H1 (cell line): ENCODE data around the gene VPREB1. TPM values are rescaled to one million over a fixed set of nuclear protein-coding genes. Genes with fewer than 3 reads are reported as not detected.

Experiments
- CTCF ChIA-PET: fragments of 300-600 bp; sonication (Branson Sonifier 250); formaldehyde crosslinking; loops from one replicate; lab custom pipeline; 2021; ENCODE audit not compliant: partially characterized antibody; lab: Charles Lee
- POLR2A ChIA-PET: fragments of 300-600 bp; sonication (Branson Sonifier 250); formaldehyde crosslinking; loops from one replicate; lab custom pipeline; 2021; ENCODE audit warnings: inconsistent platforms; ENCODE audit not compliant: partially characterized antibody; lab: Charles Lee
- DNase-seq, 2 experiments: peaks; one replicate each; pipeline versions ENCODE4 v3.0.0 to v3.0.0-alpha.2; 2010 to 2022; ENCODE audit warnings: low spot score in 2 of 2, low read depth in 1 of 2, mixed read lengths in 1 of 2
- FAIRE-seq: peaks from 2 replicates; lab custom pipeline; 2011; peaks lifted over from hg19 to GRCh38; lab: Jason Lieb, UNC
- H2AFZ ChIP-seq: 2 replicates; pipeline ENCODE4 v1.8.1; 2012; ENCODE audit warnings: low read length, inconsistent platforms
- H2AK5ac ChIP-seq: 2 replicates; pipeline ENCODE4 v1.6.1; 2013; ENCODE audit warnings: low read depth, low read length
- H2BK120ac ChIP-seq: replicated peaks from 2 replicates; pipeline ENCODE3; 2013; ENCODE audit warnings: low read depth, low read length, inconsistent platforms
- H2BK12ac ChIP-seq: 2 replicates; pipeline ENCODE4 v1.6.1; 2013; ENCODE audit warnings: low read depth, low read length
- H2BK15ac ChIP-seq: 2 replicates; pipeline ENCODE4 v1.6.1; 2013; ENCODE audit warnings: low read length
- H2BK20ac ChIP-seq: 2 replicates; pipeline ENCODE4 v1.6.1; 2013; ENCODE audit warnings: low read length
- H2BK5ac ChIP-seq: 2 replicates; pipeline ENCODE4 v1.6.1; 2013; ENCODE audit warnings: low read depth, low read length
- H3K14ac ChIP-seq: 2 replicates; pipeline ENCODE4 v1.6.1; 2013; ENCODE audit warnings: inconsistent platforms; ENCODE audit not compliant: insufficient read length
- H3K18ac ChIP-seq: 2 replicates; pipeline ENCODE4 v1.6.1; 2013; ENCODE audit warnings: low read length; ENCODE audit errors: extremely low read depth
- H3K23ac ChIP-seq: 2 replicates; pipeline ENCODE4 v1.6.1; 2013; ENCODE audit warnings: inconsistent platforms; ENCODE audit not compliant: insufficient read length
- H3K23me2 ChIP-seq: 2 replicates; pipeline ENCODE4 v1.6.1; 2013; ENCODE audit warnings: low read depth, low read length
- H3K27ac ChIP-seq: 2 replicates; pipeline ENCODE4 v1.6.1; 2011; ENCODE audit warnings: low read depth, low read length, inconsistent platforms
- H3K27me3 ChIP-seq, 4 experiments: replicated peaks in 1 of 4; 1 replicate in 1 of 4; 2 replicates in 3 of 4; pipeline versions ENCODE4 v1.6.1 to v1.8.1; 2011 to 2013; ENCODE audit warnings: low read length in 3 of 4, mild to moderate bottlenecking in 3 of 4, inconsistent platforms in 2 of 4, mixed read lengths in 2 of 4, moderate library complexity in 1 of 4; ENCODE audit not compliant: control insufficient read depth in 3 of 4, insufficient read depth in 3 of 4; ENCODE audit errors: extremely low read depth in 1 of 4
- H3K36me3 ChIP-seq, 4 experiments: 2 replicates each; pipeline versions ENCODE4 v1.6.1 to v1.8.1; 2011 to 2013; ENCODE audit warnings: mild to moderate bottlenecking in 4 of 4, low read length in 3 of 4, moderate library complexity in 2 of 4, control low read depth in 1 of 4, inconsistent platforms in 1 of 4; ENCODE audit not compliant: insufficient read depth in 4 of 4, control insufficient read depth in 2 of 4
- H3K4ac ChIP-seq: replicated peaks from 2 replicates; pipeline ENCODE3; 2013; ENCODE audit warnings: low read length, low read depth, mixed read lengths, inconsistent platforms; ENCODE audit not compliant: insufficient read length
- H3K4me1 ChIP-seq, 4 experiments: replicated peaks in 1 of 4; 1 replicate in 1 of 4; 2 replicates in 3 of 4; pipeline versions ENCODE4 v1.6.1 to v1.8.1; 2011 to 2013; ENCODE audit warnings: low read length in 3 of 4, inconsistent platforms in 2 of 4, mixed read lengths in 1 of 4; ENCODE audit not compliant: insufficient read depth in 4 of 4, control insufficient read depth in 3 of 4
- H3K4me2 ChIP-seq, 2 experiments: 2 replicates each; pipeline versions ENCODE4 v1.6.1 to v1.8.1; 2011 to 2013; ENCODE audit warnings: low read depth in 2 of 2, low read length in 2 of 2, control low read depth in 1 of 2, inconsistent platforms in 1 of 2, mild to moderate bottlenecking in 1 of 2; ENCODE audit not compliant: insufficient read depth in 1 of 2
- H3K4me3 ChIP-seq, 4 experiments: fragments of 200-600, 300-600 bp in 1 of 4; sonication (generic), shearing (Covaris generic), sonication (Bioruptor Twin) in 1 of 4; 2 replicates each; pipeline versions ENCODE4 v1.5.1 to v1.8.1; 2011 to 2016; ENCODE audit warnings: low read length in 4 of 4, low read depth in 3 of 4, control low read depth in 2 of 4, inconsistent platforms in 2 of 4, mild to moderate bottlenecking in 2 of 4, mixed read lengths in 1 of 4, moderate library complexity in 1 of 4; ENCODE audit not compliant: insufficient read depth in 2 of 4; ENCODE audit errors: extremely low read depth in 1 of 4
- H3K56ac ChIP-seq: replicated peaks from 2 replicates; pipeline ENCODE3; 2013; ENCODE audit warnings: low read depth, mild to moderate bottlenecking, mixed read lengths, low read length, inconsistent platforms; ENCODE audit not compliant: insufficient read length
- H3K79me1 ChIP-seq: 2 replicates; pipeline ENCODE4 v1.6.1; 2013; ENCODE audit warnings: low read depth, low read length, control low read depth
- H3K79me2 ChIP-seq, 2 experiments: 2 replicates each; pipeline versions ENCODE4 v1.6.1 to v1.8.1; 2012 to 2013; ENCODE audit warnings: low read length in 2 of 2, mild to moderate bottlenecking in 2 of 2, inconsistent platforms in 1 of 2; ENCODE audit not compliant: insufficient read depth in 2 of 2, control insufficient read depth in 1 of 2
- H3K9ac ChIP-seq, 4 experiments: replicated peaks in 1 of 4; 1 replicate in 1 of 4; 2 replicates in 3 of 4; pipeline versions ENCODE4 v1.6.1 to v1.8.1; 2011 to 2013; ENCODE audit warnings: low read depth in 3 of 4, low read length in 3 of 4, control low read depth in 2 of 4, mild to moderate bottlenecking in 2 of 4, moderate library complexity in 2 of 4, inconsistent platforms in 1 of 4; ENCODE audit errors: extremely low read depth in 1 of 4
- H3K9me3 ChIP-seq, 2 experiments: 2 replicates each; pipeline versions ENCODE4 v1.6.1 to v1.8.1; 2012 to 2013; ENCODE audit warnings: mild to moderate bottlenecking in 2 of 2, moderate library complexity in 2 of 2, control low read depth in 1 of 2, inconsistent platforms in 1 of 2, low read depth in 1 of 2, low read length in 1 of 2, mixed read lengths in 1 of 2; ENCODE audit not compliant: insufficient read depth in 2 of 2
- H4K20me1 ChIP-seq, 2 experiments: replicated peaks in 1 of 2; 2 replicates each; pipeline versions ENCODE3 to v1.8.1; 2011 to 2013; ENCODE audit warnings: inconsistent platforms in 2 of 2, low read length in 2 of 2, mild to moderate bottlenecking in 1 of 2; ENCODE audit not compliant: insufficient read depth in 2 of 2, control insufficient read depth in 1 of 2
- H4K5ac ChIP-seq: 2 replicates; pipeline ENCODE4 v1.6.1; 2013; ENCODE audit warnings: low read length, low read depth, mixed read lengths, inconsistent platforms; ENCODE audit not compliant: insufficient read length
- H4K8ac ChIP-seq: 2 replicates; pipeline ENCODE4 v1.8.0; 2013; ENCODE audit warnings: mild to moderate bottlenecking, moderate library complexity, low read length, inconsistent platforms; ENCODE audit not compliant: insufficient read depth; ENCODE audit errors: extremely low read depth
- H4K91ac ChIP-seq: replicated peaks from 2 replicates; pipeline ENCODE3; 2013; ENCODE audit warnings: low read length, mixed read lengths, inconsistent platforms; ENCODE audit not compliant: insufficient read length
- CREB1 ChIP-seq: IDR thresholded peaks from 2 replicates; pipeline ENCODE4 v1.6.1; 2012; ENCODE audit warnings: inconsistent platforms
- CTBP2 ChIP-seq: IDR thresholded peaks from 2 replicates; pipeline ENCODE4 v1.7.0; 2011; ENCODE audit warnings: borderline replicate concordance, mild to moderate bottlenecking, moderate library complexity, mixed read lengths, low read length; ENCODE audit not compliant: insufficient read depth, insufficient read length
- EP300 ChIP-seq, 2 experiments: IDR thresholded peaks; 1 replicate in 1 of 2; 2 replicates in 1 of 2; pipeline ENCODE4 v1.6.1; 2011 to 2012; ENCODE audit warnings: low read depth in 2 of 2, low read length in 2 of 2, mild to moderate bottlenecking in 2 of 2, borderline replicate concordance in 1 of 2, inconsistent platforms in 1 of 2, moderate library complexity in 1 of 2
- NANOG ChIP-seq: IDR thresholded peaks from 2 replicates; pipeline ENCODE4 v1.6.1; 2011; ENCODE audit warnings: low read length, low read depth, mild to moderate bottlenecking, inconsistent platforms; ENCODE audit not compliant: insufficient read depth, poor library complexity, severe bottlenecking
- POLR2AphosphoS5 ChIP-seq: IDR thresholded peaks from 2 replicates; pipeline ENCODE4 v1.6.1; 2011; ENCODE audit warnings: low read depth, low read length
- SAP30 ChIP-seq: fragments of 300-600 bp; sonication (generic); IDR thresholded peaks from 2 replicates; pipeline ENCODE4 v1.7.1; 2012; ENCODE audit warnings: low read length, moderate library complexity, mild to moderate bottlenecking, inconsistent platforms; ENCODE audit not compliant: insufficient read depth, insufficient replicate concordance
- SP2 ChIP-seq: IDR thresholded peaks from 2 replicates; pipeline ENCODE4 v1.6.1; 2012; ENCODE audit warnings: mild to moderate bottlenecking, low read length, inconsistent platforms
- ZNF274 ChIP-seq: IDR thresholded peaks from 2 replicates; pipeline ENCODE4 v1.7.0; 2012; ENCODE audit warnings: low read length, borderline replicate concordance; ENCODE audit errors: extremely low read depth
- WGBS, 2 experiments: shearing (Covaris generic) in 1 of 2; methylation state at CpG; one replicate each; pipeline versions ENCODE4 v1.1.6 to v1.1.7; 2013 to 2015; ENCODE audit warnings: low lambda C conversion rate in 2 of 2, mixed read lengths in 2 of 2, inconsistent platforms in 1 of 2, low coverage in 1 of 2, missing lambda C conversion rate in 1 of 2; ENCODE audit not compliant: insufficient replicate concordance in 2 of 2, insufficient coverage in 1 of 2, insufficient read length in 1 of 2; ENCODE audit errors: extremely low coverage in 1 of 2, missing lambda C conversion rate in 1 of 2; 5-methylcytosine and 5-hydroxymethylcytosine counted together
- polyA plus RNA-seq, 7 experiments: library from polyadenylated mRNA; depleted of rRNA in 3 of 7; stranded (reverse) in 5 of 7; unstranded in 2 of 7; fragments of >200 nt in 5 of 7; fragments of 200-250 nt in 2 of 7; gene quantifications; 1 replicate in 5 of 7; 2 replicates in 1 of 7; 4 replicates in 1 of 7; pipeline versions ENCODE4 v1.2.1 to v1.2.3, GENCODE V29; 2011 to 2013; ENCODE audit warnings: missing spikeins in 2 of 7, mixed read lengths in 2 of 7
- total RNA-seq: library from RNA; stranded (reverse); fragmentation: NEBNext Ultra II Directional; extraction: Animal tissue kit (Norgen Biotek cat#: 25700); gene quantifications from 2 replicates; pipeline ENCODE4 v1.2.1, GENCODE V29; 2021
- TF ChIP-seq, protein P1 (sequence below): IDR thresholded peaks from 2 replicates; pipeline ENCODE4 v1.6.1; 2012; ENCODE audit warnings: inconsistent platforms

VPREB1 gene
- total and polyA plus RNA-seq, 2 of the 8 experiments (the other 6 are each of a cell fraction or from before 2014, with no cell fraction given) = not detected

DNA sequence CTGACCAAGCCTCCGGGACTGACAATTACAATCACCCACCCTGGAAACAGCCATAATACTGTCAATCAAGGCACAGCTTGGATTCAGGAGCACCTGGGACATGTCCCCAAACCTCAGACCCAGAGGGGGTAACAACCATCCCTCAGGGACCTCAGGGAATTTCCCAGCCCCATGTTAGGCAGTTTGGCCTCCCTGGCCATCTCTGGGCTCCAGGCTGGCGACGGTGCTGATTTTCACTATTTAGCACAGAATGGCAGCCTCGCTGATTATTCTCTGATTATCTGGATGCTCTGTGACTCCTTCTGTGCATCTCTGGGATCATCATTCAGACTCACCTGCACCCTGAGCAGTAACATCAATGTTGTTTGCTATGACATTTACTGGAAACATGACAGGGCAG lies 45.8 kb upstream of the VPREB1 start:
- Histone ChIP-seq H4K20me1 (peaks cover 3 to 11% of the 10 kb centered on the region in 2 experiments), H3K4me1 (no peaks in the 10 kb centered on the region), H4K8ac (no peak overlapping the region), H3K9ac (no peak overlapping the region), H2BK15ac (no peak overlapping the region), H3K27ac (no peak overlapping the region), H3K56ac (no peak overlapping the region), H3K23ac (no peak overlapping the region), H3K79me1 (no peaks in the 10 kb centered on the region), H4K91ac (no peak overlapping the region), H3K9me3 (no peaks in the 10 kb centered on the region), H3K79me2 (no peaks in the 10 kb centered on the region), H3K14ac (no peak overlapping the region), H3K4me3 (no peak overlapping the region), H2BK20ac (no peak overlapping the region), H4K5ac (no peak overlapping the region), H3K4ac (no peak overlapping the region)
- WGBS, 2 experiments = 82% methylated on average over 4 of the region's 4 CpGs; no CpG with 5 or more reads in 1 of the 2 experiments
- CTCF ChIA-PET = interaction anchor here (0.7 to 4.3 kb wide), 3 partner anchors 9 to 88 kb away, joined by 3 to 49 read pairs (median 6); no protein-coding TSS in a partner anchor
- POLR2A ChIA-PET = no interaction called here
- TF ChIP-seq, protein P1, sequence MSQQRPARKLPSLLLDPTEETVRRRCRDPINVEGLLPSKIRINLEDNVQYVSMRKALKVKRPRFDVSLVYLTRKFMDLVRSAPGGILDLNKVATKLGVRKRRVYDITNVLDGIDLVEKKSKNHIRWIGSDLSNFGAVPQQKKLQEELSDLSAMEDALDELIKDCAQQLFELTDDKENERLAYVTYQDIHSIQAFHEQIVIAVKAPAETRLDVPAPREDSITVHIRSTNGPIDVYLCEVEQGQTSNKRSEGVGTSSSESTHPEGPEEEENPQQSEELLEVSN = no peak
- TF ChIP-seq CREB1 = no peak
- TF ChIP-seq NANOG = no peak
- no peak for TF ChIP-seq POLR2AphosphoS5
- no peak for TF ChIP-seq EP300 (IDR thresholded peaks at IDR 0.05; ENCODE audit: borderline replicate concordance in 1 of 2, low read depth in 2 of 2, low read length in 2 of 2)
- TF ChIP-seq CTBP2 = no peak
- no peak for TF ChIP-seq ZNF274
- TF ChIP-seq SAP30 = no peak
- no peak for TF ChIP-seq SP2
- TF ChIP-seq, all 59 proteins: peak for 0
- DNase-seq = no peak
- Histone ChIP-seq H2AFZ (no peak overlapping the region), H2BK12ac (no peak overlapping the region), H3K36me3 (no peaks in the 10 kb centered on the region), H2BK120ac (no peak overlapping the region), H2AK5ac (no peak overlapping the region), H3K23me2 (no peaks in the 10 kb centered on the region), H2BK5ac (no peak overlapping the region), H3K27me3 (peaks cover 89 to 98% (median 95%) of the 10 kb centered on the region in 4 experiments), H3K4me2 (no peak overlapping the region), H3K18ac (no peak overlapping the region)
- FAIRE-seq = no peak
